Ovary (tissue), 10 donors: ENCODE data around the gene RPS3A. TPM values are rescaled to one million over a fixed set of nuclear protein-coding genes. Genes with fewer than 3 reads are reported as not detected.
A peak's percentile ranks its signal among the peaks of the same experiment; 100 is the strongest.
"Not testable (repeated sequence)": the region's sequence is repeated elsewhere in the genome, so short reads cannot be mapped to it uniquely, and the experiment has no call there.

Source experiments
- DNase-seq, 5 donors: peaks; one replicate each; pipeline ENCODE4 v3.0.0-alpha.2; 2019 to 2020
- H3K27ac ChIP-seq, 2 donors: fragments of 200-600 bp; one replicate each; pipeline versions ENCODE4 v1.5.1 to v1.8.0; 2019 to 2022
- H3K27me3 ChIP-seq: fragments of 200-600 bp; one replicate; pipeline ENCODE4 v1.8.0; 2022
- H3K36me3 ChIP-seq: fragments of 200-600 bp; sonication (generic); one replicate; pipeline ENCODE4 v1.5.1; 2019
- H3K4me1 ChIP-seq: one replicate; pipeline ENCODE4 v1.8.1; 2013; ENCODE audit warnings: mild to moderate bottlenecking, moderate library complexity; ENCODE audit not compliant: insufficient read depth
- H3K4me3 ChIP-seq: fragments of 200-600 bp; sonication (generic); one replicate; pipeline ENCODE4 v1.5.1; 2017
- H3K9me3 ChIP-seq, 2 donors: fragments of 200-600 bp in 1 of 2; sonication (generic) in 1 of 2; one replicate each; pipeline versions ENCODE4 v1.5.1 to v1.8.1; 2013 to 2019; ENCODE audit warnings: mild to moderate bottlenecking in 1 of 2, moderate library complexity in 1 of 2
- CTCF ChIP-seq, 3 donors: fragments of 450-650 bp in 2 of 3; fragments of 200-600 bp in 1 of 3; IDR thresholded peaks; one replicate each; pipeline versions ENCODE4 v1.5.1 to v1.8.0; 2016 to 2022; ENCODE audit warnings: antibody characterized with exemption in 3 of 3, mild to moderate bottlenecking in 1 of 3
- EP300 ChIP-seq: sonication (generic); formaldehyde crosslinking; IDR thresholded peaks from one replicate; pipeline ENCODE4 v1.6.1; 2017; ENCODE audit warnings: antibody characterized with exemption
- POLR2A ChIP-seq: fragments of 450-650 bp; IDR thresholded peaks from one replicate; pipeline ENCODE4 v1.6.1; 2017; ENCODE audit warnings: antibody characterized with exemption, mild to moderate bottlenecking, moderate library complexity
- WGBS, 3 donors: extraction: QIAGEN DNeasy Blood & Tissue Kit in 1 of 3; methylation state at CpG; one replicate each; pipeline versions ENCODE4 v1.1.5 to v1.1.7; 2013 to 2017; 5-methylcytosine and 5-hydroxymethylcytosine counted together
- intact Hi-C, 4 donors: fragments of 100-400 bp; cut with DNase I; formaldehyde crosslinking; loops; one replicate each; pipeline versions ENCODE4 v1.11.0 to v1.15.1; 2022 to 2023
- long read RNA-seq, 3 donors: library from polyadenylated mRNA in 2 of 3; unstranded in 2 of 3; transcript quantifications; one replicate each; pipeline ENCODE4 v2.0.0 and lab custom pipeline, GENCODE V29; 2021 to 2026
- polyA plus RNA-seq, 2 donors: library from polyadenylated mRNA; stranded (reverse); fragments of 200-250 nt in 1 of 2; fragments of 350-450 nt in 1 of 2; fragmentation: Illumina TruSeq in 1 of 2; extraction: RNeasy Lipid Tissue Mini Kit (QIAGEN cat#74804) in 1 of 2; gene quantifications; one replicate each; pipeline ENCODE4 v1.2.3, GENCODE V29; 2013 to 2014
- total RNA-seq, 7 donors: library from RNA; depleted of rRNA in 2 of 7; stranded (reverse); fragments of >200 nt in 2 of 7; fragmentation: NEBNext Ultra II Directional in 3 of 7; extraction: Animal tissue kit (Norgen Biotek cat#: 25700) in 3 of 7; gene quantifications; one replicate each; pipeline versions ENCODE4 v1.1.0 to v1.2.4, GENCODE V29; 2016 to 2023
- donor health status: DM: no; HTN: no; CAD: no; lungs with moderate emphysema.
- donor health status: DM: no; HTN: no; CAD: no.
- donor health status: Bipolar disorder and iron deficiency.
- donor health status: DM: yes; HTN: yes; CAD: no.
- donor health status: DM: no; HTN: no; CAD: no.
- donor health status: DM: yes; HTN: yes; CAD: no.

The RPS3A gene
- over 10,000 TPM in 1 of 7 donors, 1,000 to 10,000 TPM in 6; 3,970 to 14,418 (median 4,552) TPM for total RNA-seq
- 1,000 to 10,000 TPM; 5,892 to 8,194 TPM for polyA plus RNA-seq
- long read RNA-seq, donor 1, transcript RPS3A-201 (6 exons, 934 nt), result major isoform, 7,528 of 7,902 reads
- long read RNA-seq, donor 1, transcript RPS3A-205 (6 exons, 674 nt), result minor isoform, 48 of 7,902 reads
- long read RNA-seq, donor 1, transcript RPS3A-208 (4 exons, 576 nt), result minor isoform, 25 of 7,902 reads
- long read RNA-seq, donor 1, partial matches to known transcripts, result 204 of 7,902 reads
- long read RNA-seq, donor 1, other reads (novel, unspliced or antisense), result 93 of 7,902 reads
- long read RNA-seq, donor 2, transcript RPS3A-208 (4 exons, 576 nt), result minor isoform, 8 of 1,794 reads
- long read RNA-seq, donor 2, transcript RPS3A-205 (6 exons, 674 nt), result minor isoform, 7 of 1,794 reads
- long read RNA-seq, donor 2, transcript RPS3A-201 (6 exons, 934 nt), result major isoform, 1,622 of 1,794 reads
- long read RNA-seq, donor 2, partial matches to known transcripts, result 120 of 1,794 reads
- long read RNA-seq, donor 2, other reads (novel, unspliced or antisense), result 33 of 1,794 reads
- long read RNA-seq, donor 3, transcript RPS3A-205 (6 exons, 674 nt), result minor isoform, 16 of 3,249 reads
- long read RNA-seq, donor 3, transcript RPS3A-208 (4 exons, 576 nt), result minor isoform, 39 of 3,249 reads
- long read RNA-seq, donor 3, transcript RPS3A-201 (6 exons, 934 nt), result major isoform, 3,101 of 3,249 reads
- long read RNA-seq, donor 3, partial matches to known transcripts, result 62 of 3,249 reads
- long read RNA-seq, donor 3, other reads (novel, unspliced or antisense), result 29 of 3,249 reads

GRCh38 chr4:151099229-151099975, at the start of gene RPS3A:
Gene RPS3A, plus strand, starts transcription at chr4:151099628. Its CDS starts 25 bp downstream, at chr4:151099653.
- Histone ChIP-seq H3K4me3 (peak within 1 kb of the TSS; percentile 77), H3K9me3 (no peaks in the 10 kb centered on the region), H3K4me1 (peaks cover 1% of the 10 kb centered on the region), H3K36me3 (no peaks in the 10 kb centered on the region), H3K27ac (peak within 1 kb of the TSS; percentile 72 to 89), H3K27me3 (no peaks in the 10 kb centered on the region)
- TF ChIP-seq POLR2A (peak; percentile 74), CTCF (IDR thresholded peaks at IDR 0.05) (peak; percentile 60 to 88 (median 64)), EP300 (no peak)
- WGBS, 3 donors, result 1% methylated on average over 64 to 69 of the region's 69 CpGs
- intact Hi-C loops, result no loop called here
- peak; percentile 94 to 98 (median 97) for DNase-seq

DNA sequence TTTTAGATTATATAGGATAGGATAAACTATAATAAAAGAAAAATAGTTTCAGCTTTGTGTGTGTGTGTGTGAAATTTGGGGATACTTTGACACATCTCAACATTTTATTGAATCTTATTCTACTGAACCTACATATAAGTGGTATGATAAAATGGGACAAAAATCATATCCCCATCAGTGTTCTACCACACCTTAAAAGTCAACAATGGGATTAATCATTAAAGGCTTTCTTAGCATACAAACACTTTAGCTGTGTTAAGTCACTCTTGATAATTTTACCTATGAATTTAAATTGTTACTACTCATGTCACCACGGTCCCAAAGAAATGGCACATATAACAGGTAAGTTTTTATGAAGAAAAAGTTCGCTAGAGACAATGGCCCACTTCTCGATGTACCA, 46.6 kb upstream of the RPS3A start:
- Histone ChIP-seq H3K4me3 (no peak overlapping the region), H3K9me3 (no peaks in the 10 kb centered on the region), H3K27me3 (no peaks in the 10 kb centered on the region), H3K27ac (no peak overlapping the region), H3K4me1 (no peaks in the 10 kb centered on the region), H3K36me3 (no peaks in the 10 kb centered on the region)
- intact Hi-C loops, result no loop called here
- WGBS, 3 donors, result 95 to 98% (median 96%) methylated on average over 3 of the region's 3 CpGs
- no peak for DNase-seq
- TF ChIP-seq CTCF (IDR thresholded peaks at IDR 0.05) (no peak), POLR2A (no peak), EP300 (no peak)

GRCh38 chr4:151055539-151055938, 43.9 kb upstream of the RPS3A start:
- no peaks in the 10 kb centered on the region for H3K9me3 ChIP-seq
- H3K27me3 ChIP-seq, result no peaks in the 10 kb centered on the region
- H3K36me3 ChIP-seq, result no peaks in the 10 kb centered on the region
- H3K27ac ChIP-seq, result no peak overlapping the region
- DNase-seq, result no peak
- H3K4me3 ChIP-seq, result no peak overlapping the region
- no peaks in the 10 kb centered on the region for H3K4me1 ChIP-seq
- WGBS, 3 donors, result 15 to 53% (median 30%) methylated on average over 1 of the region's 1 CpG
- intact Hi-C loops, result no loop called here
- TF ChIP-seq EP300 (no peak), CTCF (IDR thresholded peaks at IDR 0.05) (no peak), POLR2A (no peak)

GRCh38 chr4:151063143-151063542, 36.3 kb upstream of the RPS3A start:
- intact Hi-C loops, H3K36me3 ChIP-seq, H3K4me1 ChIP-seq, DNase-seq, H3K27me3 ChIP-seq, H3K4me3 ChIP-seq, H3K27ac ChIP-seq, H3K9me3 ChIP-seq: not testable (repeated sequence)
- 92 to 98% (median 94%) methylated on average over 3 of the region's 3 CpGs for WGBS, 3 donors
